Raji (cell line): ENCODE results near the gene ATF7.

Source experiments
- POLR2A ChIP-seq: IDR thresholded peaks from 2 replicates; pipeline ENCODE4 v1.6.1; 2011; ENCODE audit warnings: low read depth, low read length, control low read depth; ENCODE audit not compliant: insufficient read depth

Gene ATF7

DNA sequence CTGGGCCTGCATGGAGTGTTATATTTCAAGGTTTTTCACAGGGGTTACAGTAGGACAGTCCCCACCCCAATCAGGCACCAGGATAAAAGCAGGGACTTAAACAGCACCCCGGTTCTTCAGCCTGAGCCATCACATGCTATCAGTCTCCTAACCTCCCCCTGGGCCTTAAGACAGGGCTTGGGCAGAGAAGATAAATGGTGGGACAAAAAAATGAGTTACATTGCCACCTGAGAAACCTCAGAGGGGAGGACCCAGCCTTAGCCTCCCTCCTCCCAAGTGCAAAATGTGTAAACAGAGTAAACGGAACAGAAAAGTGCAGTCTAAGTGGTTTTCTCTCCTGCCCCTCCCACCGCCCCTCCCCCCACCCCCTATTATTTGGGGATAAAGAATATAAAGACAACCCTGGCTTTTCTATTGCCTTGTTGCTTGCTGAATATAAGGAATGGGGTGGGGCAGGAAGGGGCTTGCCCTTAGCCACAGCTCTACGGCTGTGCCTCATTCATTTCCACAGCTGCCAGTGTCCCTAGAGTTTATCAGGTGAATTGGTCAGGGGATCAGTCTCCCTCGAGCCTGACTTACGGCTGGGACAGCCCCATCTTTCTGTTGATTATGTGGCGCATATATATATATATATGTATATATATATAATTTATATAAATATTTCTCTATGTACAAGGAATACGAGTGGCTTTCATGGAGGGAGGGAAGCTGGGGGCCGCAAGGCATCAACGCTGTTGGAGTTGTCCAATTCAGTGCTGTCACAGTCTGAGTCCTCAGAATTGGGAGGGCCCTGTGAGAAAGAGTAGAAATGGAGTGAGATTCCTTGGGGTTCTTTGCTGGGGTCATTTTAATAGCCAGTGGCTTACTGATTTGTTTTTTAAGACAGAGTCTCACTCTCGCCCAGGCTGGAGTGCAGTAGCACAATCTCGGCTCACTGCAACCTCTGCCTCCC is 145.4 kb downstream of the ATF7 start:
- no peak for TF ChIP-seq POLR2A

DNA sequence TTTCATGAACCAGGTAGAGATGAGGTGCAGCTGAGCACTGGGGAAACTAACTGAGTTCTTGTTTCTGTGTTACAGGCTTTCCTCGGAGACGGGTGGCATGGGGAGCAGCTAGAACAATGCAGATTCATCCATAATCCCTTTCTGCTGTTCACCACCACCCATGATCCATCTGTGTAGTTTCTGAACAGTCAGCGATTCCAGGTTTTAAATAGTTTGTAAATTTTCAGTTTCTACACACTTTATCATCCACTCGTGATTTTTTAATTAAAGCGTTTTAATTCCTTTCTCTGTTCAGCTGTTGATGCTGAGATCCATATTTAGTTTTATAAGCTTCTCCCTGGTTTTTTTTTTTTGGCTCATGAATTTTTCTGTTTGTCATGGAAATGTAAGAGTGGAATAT is 146.9 kb downstream of the ATF7 start:
- TF ChIP-seq POLR2A, result no peak

DNA sequence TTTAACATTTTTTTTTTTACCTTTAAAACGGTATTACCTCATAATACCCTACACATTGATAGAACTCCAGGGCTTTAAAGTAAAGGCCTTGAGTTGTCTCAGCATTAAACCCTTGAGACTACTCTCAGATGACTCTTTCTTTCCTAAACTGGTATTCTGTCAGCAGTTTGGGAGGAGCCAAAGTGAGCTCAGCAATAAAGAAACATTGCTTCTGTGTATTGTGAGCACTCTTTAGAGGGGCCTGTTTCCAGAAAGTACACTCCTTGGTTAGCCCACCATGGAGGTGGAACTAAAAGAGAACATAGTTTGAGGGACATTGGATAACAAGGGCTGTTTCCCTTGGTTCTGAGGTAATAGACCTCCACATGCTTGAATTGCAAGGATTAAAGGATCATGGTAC is 147.3 kb downstream of the ATF7 start:
- no peak for TF ChIP-seq POLR2A

DNA sequence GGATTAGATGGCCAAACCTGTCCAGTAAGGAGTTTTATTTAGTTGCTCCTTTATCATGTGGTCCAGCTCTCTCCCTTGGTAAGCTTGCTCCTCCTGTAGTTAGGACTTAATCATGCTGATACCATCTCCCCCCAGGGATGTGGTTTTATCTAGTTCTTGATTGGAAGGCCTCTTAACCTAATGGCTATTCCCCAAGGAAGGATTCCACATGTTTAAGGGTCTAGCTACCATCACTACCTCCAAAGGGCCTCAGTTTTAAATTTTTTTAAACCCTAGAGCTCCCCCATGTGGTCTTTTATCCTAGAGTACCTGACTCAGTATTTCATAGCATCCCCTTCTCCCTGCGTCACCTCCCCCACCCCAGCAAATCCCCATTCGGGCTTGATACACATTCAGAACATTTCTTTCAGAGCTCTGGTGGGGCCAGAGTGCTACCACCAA is 149.4 kb downstream of the ATF7 start:
- no peak for TF ChIP-seq POLR2A

DNA sequence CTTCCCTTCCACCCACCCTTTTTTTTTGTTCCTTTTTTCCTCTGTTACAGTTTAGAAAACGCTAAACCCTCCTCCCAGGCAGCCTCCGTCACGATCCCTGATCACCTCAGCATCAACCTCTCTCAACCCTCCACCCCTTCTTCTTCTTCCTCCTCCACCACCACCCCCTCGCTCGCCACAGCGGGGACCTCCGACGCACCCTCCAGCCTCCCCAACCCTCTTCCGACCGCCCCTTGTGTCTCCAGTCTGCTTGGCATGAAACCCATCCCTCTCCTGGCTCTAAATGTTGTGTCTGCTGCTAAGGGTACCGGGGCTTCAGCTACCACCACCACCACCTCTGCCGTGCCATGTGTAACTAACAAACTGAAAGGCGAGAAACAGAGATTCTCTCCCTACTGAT is 151.4 kb downstream of the ATF7 start:
- TF ChIP-seq POLR2A, result no peak

DNA sequence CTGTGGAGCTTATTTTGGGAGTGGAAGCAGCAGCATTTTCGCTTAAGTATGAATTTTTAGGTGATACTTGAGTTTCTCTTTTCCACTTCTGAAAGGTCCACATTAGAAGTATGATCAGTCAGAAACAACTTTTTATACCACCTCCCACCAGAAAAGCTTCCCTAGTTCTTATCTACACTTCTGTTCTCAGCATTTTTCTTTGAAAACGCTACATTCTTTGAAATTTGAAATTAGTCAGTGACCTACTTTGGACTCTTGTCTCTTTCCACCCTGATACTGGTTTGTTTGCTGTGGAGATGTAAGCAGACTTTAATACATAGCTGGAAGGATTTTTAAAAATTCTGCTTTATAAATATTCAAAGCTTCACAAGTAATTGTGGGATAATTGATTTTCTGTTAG is 152.1 kb downstream of the ATF7 start:
- TF ChIP-seq POLR2A, result no peak

DNA sequence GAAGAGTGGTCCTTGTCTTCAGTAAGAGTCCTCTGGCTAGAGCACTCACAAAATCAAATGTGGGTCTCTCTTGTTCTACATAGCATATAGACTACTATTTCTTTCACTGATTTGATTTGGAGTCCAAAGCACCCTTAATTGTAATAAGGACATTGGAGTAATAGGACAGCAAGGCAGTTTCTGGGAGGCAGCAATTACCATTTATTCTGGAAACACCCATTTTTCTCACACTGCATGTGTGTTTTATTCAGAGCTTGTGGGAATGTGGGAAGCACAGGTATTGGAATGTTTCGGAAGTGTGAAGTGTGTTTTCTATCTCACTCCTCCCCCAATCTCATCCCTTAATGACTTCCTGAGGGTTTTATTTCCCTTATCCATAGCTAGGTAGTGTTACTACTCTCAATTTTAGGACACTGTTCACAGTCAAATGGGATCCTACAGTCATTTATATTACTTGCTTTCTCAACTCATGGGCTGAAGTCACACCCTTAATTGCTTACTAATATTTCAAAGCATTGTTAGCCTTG is 154.1 kb downstream of the ATF7 start:
- no peak for TF ChIP-seq POLR2A

DNA sequence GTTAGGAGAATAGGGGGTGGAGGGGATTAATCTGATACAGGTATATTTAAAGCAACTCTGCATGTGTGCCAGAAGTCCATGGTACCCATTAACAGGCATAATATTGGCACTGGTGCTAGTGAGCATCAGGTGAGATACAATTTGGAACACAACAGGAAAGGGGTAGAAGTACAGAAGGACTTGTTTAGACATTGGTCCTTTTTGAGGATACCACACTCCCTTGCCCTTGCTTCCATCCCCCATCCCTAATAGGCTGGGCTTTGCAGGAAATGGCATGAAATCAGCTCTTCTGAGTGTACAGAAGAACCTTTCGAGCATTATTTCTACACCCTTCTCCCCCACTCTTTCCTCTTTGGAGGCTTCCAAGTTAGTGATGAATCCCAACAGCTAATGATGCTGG is 157.9 kb downstream of the ATF7 start:
- no peak for TF ChIP-seq POLR2A

DNA sequence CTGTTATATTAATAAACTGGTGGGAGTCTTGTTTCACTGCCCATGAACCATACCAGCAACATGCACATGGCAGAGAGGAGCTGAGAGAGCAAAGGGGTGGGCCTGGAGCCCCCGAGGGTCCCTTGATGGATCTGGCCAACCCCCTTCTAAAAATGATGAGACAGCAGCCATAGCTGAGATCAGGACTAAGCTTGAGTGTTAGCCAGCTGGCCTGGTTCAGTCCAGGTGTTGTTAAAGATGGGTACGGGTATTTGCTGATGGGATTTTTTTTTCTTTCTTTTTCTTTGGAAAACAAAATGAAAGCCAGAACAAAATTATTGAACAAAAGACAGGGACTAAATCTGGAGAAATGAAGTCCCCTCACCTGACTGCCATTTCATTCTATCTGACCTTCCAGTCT is 158.3 kb downstream of the ATF7 start:
- no peak for TF ChIP-seq POLR2A

DNA sequence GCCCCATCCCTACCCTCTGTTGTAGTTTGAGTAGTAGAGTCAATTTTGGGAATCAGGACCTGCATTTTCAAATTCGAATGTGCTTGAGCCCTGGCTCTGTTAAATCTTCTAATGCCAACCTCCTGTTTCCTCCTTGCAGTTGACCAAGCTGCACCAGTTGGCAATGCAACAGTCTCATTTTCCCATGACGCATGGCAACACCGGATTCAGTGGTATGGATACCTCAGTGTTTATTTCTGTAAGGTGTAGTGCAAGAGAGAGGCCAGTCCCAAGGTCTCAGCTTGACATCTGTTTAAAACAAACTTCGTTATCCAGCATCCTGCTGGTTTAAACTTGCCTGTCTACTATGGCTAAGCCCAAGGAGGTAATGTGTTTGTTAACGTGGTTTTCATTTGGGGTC is 159.1 kb downstream of the ATF7 start:
- no peak for TF ChIP-seq POLR2A

DNA sequence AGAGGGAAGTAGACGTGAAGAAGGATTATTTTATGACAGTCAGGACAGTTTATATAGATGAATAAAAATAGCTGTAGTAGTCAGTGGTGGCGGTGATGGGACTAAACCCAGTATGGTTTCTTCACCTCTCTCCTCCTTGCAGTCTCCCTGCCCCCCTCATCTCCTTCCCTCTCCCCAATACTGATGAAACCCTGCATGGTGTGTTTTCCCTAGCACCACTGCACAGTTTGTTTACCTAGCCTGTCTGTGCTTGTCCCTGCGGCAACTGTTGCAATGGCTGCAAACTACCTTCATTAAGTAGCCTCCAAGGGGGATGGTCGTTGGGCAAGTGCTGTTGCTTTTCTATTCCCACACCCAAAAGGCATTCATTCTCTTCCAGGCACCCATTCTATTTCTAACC is 159.5 kb downstream of the ATF7 start:
- TF ChIP-seq POLR2A, result no peak

DNA sequence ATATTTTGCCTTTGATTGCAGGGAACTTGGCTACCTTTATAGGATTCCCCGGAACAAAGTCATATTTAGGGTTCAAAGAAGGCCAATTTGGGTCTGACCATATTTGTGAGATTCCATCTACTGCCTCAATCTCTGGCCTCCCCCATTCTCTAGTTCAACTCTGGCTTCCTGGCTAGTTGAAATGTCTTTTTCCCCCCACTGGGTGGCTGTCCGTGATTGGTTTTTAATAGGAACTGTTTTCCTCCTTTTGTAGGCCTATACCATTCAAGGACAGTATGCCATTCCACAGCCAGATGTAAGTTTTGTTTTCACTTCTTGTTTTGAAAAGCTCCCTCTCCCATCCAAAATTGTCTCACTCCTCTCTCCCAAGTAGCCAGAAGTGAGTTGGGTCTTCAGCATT is 160.5 kb downstream of the ATF7 start:
- no peak for TF ChIP-seq POLR2A

DNA sequence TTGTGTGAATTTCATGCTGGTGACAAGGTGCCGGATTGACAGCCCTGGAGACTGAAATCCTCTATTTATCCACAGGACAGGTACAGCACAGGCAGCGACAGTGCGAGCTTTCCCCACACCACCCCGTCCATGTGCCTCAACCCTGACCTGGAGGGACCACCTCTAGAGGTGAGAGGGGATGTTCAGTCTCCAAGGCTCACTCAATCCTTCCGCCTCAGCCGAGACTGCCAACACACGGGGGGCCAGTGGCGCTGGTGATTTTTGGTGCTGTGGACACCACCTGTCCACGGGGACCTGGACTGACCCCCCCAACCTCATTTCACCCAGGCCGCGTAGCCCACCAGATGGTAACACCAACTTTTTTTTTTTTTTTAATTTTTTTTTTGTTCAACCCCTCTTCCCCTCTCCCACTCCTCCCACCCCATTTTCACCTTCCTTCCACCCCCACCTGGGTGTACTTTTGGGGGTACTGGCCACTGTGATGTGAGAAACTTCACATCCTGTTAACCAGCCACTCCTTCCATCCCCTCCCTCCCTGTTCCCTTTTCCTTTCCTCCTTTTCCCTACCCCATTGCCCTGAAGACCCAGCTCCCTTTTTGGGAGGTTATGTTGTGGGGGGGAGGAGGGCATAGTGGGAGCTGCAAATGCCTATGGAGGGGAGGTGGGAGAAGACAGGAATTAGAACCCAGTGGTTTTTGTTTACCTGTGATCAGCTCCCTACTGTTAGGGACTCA is 161.3 kb downstream of the ATF7 start:
- TF ChIP-seq POLR2A, result no peak

DNA sequence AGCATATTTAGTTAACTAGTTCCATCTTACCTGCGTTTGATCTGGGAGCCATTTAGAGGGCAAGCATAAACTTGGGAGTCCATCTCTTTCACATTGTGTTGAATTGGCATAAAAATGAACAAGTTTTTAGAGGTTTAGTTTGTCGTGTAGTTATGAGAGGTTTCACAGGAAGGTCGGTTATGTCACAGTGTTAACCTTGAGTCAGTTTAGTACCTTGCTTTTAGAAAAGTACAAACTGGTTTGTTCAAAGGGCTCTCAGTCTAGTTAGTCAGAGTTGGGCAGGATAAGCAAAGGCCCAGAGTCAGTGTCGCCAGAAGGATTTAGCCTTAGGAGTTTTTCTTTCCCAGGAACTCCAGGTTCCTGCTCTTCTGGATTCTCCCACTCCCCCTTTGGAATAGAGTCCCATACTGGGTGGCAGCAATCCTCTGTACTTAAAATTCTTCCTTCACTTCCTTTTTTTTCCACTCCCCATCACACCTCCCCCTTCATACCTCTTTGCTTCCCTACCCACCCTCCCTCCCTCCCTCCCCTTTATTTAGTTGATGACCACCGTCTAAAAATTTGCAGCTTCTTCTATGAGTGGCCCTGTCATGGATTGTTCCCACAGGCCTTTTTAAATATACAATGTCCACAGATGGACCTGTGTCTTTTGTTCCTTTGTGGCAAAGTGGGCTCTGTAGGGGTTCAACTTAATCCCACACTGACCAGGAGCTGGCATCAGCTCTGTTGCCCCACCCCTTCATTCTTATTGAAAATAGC is 162.2 kb downstream of the ATF7 start:
- no peak for TF ChIP-seq POLR2A

DNA sequence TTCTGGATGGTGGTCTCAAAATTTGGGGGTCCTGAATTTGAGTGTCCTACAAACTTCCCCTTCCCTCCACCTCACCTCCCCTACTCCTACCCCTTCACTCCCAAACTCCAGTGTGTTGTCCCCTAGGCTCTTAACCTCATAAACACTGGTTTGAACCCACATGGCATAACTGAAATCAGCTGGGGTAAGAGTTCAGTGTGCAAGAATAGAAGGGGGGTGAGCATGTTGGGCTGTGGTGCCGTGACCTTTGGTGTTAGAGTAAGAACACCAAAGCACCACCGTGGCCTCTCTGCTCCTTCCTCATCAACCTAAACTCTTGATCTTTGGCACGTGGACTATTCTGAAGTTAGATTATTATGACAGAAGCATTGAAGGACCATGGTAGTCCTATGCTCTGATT is 163.2 kb downstream of the ATF7 start:
- no peak for TF ChIP-seq POLR2A

DNA sequence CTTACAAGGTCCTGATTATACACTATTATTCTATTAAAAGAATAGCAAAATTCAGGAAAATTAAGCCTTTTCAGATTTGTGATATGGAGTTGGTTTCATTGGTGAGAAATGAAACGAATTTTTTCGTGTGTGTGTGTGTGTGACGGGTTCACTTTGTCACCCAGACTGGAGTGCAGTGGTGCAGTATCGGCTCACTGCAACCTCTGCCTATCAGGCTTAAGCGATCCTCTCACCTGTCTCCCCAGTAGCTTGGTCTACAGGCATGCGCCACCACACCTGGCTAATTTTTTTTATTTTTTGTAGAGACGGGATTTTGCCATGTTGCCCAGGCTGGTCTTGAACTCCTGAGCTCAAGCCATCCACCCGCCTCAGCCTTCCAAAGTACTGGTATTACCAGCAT is 164.6 kb downstream of the ATF7 start:
- no peak for TF ChIP-seq POLR2A

DNA sequence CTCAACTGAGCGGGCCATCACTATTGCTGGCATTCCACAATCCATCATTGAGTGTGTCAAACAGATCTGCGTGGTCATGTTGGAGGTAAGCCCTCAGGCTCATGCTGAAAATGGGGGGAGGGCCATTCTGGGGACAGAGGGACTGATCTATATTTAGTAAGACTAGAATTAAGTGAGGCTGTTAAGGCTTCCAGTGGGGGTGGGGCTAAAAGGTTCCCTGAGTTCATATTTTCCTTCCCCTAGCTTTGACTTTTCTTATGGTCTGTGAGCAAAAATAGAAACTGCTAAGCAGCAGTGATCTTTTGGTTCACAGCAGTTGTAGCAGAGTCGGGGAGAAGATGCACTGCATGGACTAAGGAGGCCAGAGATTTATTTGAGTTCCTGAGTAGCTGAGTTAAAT is 165.1 kb downstream of the ATF7 start:
- TF ChIP-seq POLR2A, result no peak
